ENCODE measurements around the gene S1PR4.

- TF ChIP-seq CTCF (IDR thresholded peaks at IDR 0.05; ENCODE audit: insufficient read depth, low read length, poor library complexity, severe bottlenecking) (peak; percentile 28), EZH2phosphoT487 (conservative IDR thresholded peaks at IDR 0.05; ENCODE audit: low read length) (no peak)
Observed at GRCh38 chr19:3224346-3225168, 46.0 kb downstream of the S1PR4 start, which contains the start of gene CELF5.

All from SU-DHL-6 (cell line).